OCI-LY3 (cell line): ENCODE measurements around the gene HDGFL2.

ENCODE experiments used
- EZH2phosphoT487 ChIP-seq: fragments of 200-600 bp; shearing (Covaris generic); IDR thresholded peaks from 2 replicates; pipeline ENCODE4 v1.6.1; 2018; ENCODE audit warnings: antibody characterized with exemption, mixed run types, low read depth
- TF ChIP-seq, protein P1 (sequence below): fragments of 200-600, 300-600 bp; sonication (generic); IDR thresholded peaks from 2 replicates; pipeline ENCODE4 v1.5.1; 2014; ENCODE audit warnings: antibody characterized with exemption, low read length, low read depth

DNA sequence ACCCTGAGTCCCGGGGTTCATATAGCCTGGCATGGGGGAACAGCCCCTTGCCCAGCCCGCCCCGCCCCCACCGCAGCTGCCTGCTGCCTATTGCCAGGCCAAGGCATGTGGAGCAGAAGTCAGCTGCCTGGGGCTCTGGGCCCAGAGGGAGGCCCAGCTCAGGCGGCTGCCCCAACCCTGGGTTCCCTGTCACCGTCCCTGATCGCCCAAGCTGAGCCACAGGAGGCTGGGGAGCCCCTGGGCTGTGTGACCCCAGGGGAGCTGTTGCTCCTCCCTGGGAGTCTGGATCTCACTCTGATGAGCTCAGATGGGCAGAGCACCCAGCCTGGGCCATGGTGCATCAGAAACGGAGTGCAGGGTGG lies 44.8 kb downstream of the HDGFL2 start:
- TF ChIP-seq, protein P1, sequence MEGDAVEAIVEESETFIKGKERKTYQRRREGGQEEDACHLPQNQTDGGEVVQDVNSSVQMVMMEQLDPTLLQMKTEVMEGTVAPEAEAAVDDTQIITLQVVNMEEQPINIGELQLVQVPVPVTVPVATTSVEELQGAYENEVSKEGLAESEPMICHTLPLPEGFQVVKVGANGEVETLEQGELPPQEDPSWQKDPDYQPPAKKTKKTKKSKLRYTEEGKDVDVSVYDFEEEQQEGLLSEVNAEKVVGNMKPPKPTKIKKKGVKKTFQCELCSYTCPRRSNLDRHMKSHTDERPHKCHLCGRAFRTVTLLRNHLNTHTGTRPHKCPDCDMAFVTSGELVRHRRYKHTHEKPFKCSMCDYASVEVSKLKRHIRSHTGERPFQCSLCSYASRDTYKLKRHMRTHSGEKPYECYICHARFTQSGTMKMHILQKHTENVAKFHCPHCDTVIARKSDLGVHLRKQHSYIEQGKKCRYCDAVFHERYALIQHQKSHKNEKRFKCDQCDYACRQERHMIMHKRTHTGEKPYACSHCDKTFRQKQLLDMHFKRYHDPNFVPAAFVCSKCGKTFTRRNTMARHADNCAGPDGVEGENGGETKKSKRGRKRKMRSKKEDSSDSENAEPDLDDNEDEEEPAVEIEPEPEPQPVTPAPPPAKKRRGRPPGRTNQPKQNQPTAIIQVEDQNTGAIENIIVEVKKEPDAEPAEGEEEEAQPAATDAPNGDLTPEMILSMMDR = no peak
- no peak for TF ChIP-seq EZH2phosphoT487
